NOMO-1 (cell line): ENCODE data around the gene SPEM1.

ENCODE experiments used
- DNase-seq, 2 experiments: peaks; one replicate each; lab custom pipeline; 2025; ENCODE audit not compliant: unreplicated experiment in 2 of 2; lab: John Stamatoyannopoulos, UW

Gene SPEM1

GRCh38 chr17:7396147-7396546, 24.0 kb upstream of the SPEM1 start:
- no peak for DNase-seq

- DNase-seq, result no peak
These were observed 21.5 kb upstream of the SPEM1 start for GRCh38 chr17:7398612-7399011.

GRCh38 chr17:7403043-7403726, 16.9 kb upstream of the SPEM1 start:
- DNase-seq, result no peak

DNA sequence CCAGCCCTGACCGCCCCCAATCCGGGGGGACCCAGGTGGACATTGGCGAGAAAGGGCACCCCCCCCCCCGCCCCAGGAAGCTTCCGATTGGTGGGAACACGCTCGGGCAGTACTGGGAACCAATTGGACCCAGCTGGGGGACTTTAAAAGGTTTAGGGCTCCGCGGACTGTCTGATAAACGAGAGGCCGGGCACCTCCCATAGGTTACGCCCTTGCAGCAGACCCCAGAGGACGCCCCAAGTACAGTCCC, 16.5 kb upstream of the SPEM1 start:
- peak in 1 of 2 experiments; percentile 74 for DNase-seq

GRCh38 chr17:7403977-7404736, 16.0 kb upstream of the SPEM1 start, which contains the start of gene TMEM256:
TSS of gene TMEM256 (minus strand) at chr17:7404097. CDS start at chr17:7404084, 13 bp downstream.
- peak; percentile 98 to 99 for DNase-seq

DNA sequence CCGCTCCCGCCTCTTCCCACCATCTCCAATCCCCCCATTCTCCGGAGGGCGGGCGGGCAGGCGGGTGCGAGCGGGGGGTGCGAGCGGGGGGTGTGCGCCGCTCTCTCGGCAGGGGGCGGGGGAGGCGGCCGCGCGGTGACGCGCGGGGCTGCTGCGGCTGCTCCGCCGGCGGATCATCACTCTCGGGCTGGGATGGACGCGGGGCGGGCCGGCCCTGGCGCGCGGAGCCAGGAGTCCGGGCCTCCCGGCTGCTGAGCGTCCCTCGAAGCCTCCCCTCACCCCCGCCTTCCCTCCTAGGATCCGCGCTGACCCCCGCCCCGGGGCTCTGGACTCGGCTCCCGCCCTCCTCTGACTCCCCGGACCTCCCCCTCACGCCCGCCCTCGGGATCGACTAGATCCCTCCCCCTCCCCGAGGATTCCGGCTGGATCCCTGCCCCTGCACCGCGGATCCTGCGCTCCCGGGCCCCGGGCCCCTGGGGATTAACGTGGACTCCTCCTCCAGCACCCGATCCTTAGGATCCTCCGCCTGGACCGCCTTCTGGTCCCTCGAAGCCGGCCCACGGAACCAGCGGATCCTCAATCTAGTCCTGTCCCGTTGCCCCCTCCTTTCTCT, 15.3 kb upstream of the SPEM1 start:
- peak in 1 of 2 experiments; percentile 49 for DNase-seq

DNA sequence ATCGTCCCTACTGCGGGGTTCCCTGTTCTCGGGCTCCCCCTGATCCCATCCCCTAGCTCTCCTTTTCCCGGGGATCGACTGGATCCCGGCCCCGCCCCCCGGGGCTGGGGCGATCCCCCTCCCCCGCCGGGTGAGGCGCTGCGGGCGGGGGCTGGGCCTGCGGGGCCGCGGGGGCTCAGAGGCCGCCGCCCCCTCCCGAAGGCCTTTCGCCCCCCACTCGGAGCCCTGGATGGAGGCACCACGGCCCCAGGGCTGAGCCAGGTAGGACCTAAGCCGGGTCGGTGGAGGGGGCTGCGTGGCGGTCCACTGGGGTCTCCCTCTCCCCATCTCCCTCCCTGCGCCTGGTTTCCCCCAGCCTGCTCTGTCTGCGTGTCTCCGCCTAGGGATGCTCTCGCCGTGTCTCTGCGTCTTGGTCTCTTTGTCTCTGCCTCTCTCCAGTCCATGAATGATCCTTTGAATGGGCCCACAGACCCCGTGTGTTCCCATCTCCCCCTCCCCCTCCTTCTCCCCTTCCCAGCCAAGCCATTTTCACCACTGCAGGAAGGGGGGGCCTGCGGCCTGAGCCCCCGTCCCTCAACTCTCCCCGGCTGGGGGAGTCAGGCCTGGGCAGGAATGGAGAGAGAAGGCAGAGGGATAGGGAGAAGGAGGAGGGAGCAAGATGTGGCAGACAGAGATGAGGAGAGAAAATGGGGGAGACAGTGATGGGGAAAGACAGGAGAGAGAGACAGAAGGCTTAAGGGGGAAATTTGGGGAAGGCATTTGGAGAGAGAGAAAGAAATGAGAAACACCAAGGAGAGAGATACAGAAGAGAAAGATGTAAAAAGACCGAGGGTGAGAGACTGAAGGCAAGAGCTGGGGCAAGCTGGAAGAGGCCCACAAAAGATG, 14.5 kb upstream of the SPEM1 start:
- no peak for DNase-seq

GRCh38 chr17:7406235-7406825, 13.8 kb upstream of the SPEM1 start:
- no peak for DNase-seq

DNA sequence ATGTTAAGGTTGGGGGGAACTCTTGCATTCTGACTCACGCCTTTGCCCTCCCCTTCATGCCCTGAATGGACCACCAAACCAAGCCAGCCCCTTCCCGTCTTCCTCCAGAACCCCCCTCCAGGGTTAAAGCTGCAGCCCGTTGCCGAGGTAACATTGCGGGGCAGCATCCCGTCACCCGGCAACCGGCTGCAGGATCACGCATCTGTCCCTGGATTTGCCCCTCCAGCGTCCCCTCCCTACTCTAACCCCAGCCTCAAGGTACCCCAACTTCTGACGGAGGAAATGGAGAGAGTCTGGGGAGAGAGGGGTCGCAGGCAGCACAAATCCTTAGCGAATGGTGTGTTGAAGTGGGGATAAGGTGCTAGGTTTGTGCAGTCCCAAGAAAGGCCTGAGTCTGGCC, 13.0 kb upstream of the SPEM1 start:
- no peak for DNase-seq

DNA sequence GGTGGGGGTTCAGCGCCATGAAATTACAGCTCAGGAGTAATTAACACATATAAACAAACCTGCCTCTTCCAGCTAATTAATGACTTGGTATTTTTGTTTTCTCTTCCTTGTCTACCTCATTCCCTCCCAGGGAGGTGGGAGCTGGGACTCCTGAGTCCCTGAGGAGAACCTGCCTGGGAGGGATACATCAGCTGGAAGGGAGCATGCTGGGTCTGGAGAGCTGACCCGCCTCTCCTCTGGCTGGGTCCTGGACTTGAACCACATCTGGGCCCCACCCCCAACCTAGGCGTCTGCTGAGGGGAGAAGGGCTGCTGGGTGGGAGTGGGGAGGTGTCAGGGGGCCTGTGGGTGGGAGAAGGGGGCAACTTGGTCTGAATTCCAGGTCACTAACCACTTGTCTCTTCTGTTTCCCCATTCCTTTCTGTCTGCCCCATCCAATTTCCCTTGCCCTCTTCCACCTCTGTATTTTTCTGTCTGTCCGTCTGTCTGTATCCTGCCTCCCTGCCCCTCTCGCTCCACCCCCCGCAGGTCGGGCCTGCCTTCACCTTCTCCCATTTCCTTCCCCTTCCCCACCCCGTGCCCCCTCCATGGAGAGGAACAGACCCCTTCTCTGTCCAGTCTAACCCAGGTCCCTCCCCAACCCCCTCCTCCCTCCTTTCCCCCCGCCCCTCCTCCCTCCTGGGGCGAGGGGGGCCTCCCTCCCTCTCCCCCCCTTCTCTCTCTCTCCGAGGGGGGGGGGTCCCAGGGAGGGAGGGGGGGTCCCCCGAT, 12.5 kb upstream of the SPEM1 start, which contains the start of gene NLGN2:
Gene NLGN2, plus strand, starts transcription at position 361 of the 767 bp plus-strand sequence. CDS start 411 bp downstream, outside the sequence.
- DNase-seq, result no peak

GRCh38 chr17:7408252-7408727, 11.8 kb upstream of the SPEM1 start:
- DNase-seq, result no peak

GRCh38 chr17:7408863-7409262, 11.3 kb upstream of the SPEM1 start:
- no peak for DNase-seq

GRCh38 chr17:7409716-7410115, 10.4 kb upstream of the SPEM1 start:
- no peak for DNase-seq

- DNase-seq, result no peak
These were observed 9.3 kb upstream of the SPEM1 start for GRCh38 chr17:7410634-7411426.

DNA sequence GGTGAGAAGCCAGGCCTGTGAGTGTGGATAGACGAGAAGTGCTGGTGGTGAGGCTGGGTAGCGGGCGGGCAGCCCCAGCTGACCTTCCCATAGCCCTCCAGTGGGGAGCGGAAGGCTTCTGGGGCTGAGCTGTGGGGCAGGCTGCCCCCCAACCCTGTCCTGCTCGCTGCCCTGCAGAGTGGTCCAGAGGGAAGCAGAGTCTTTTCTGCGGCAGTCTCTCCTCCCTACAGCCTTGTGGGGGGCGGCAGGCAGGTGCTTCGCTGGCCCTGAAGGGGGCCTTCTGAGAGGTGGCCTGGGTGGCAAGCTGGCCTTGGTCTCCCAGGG, 8.7 kb upstream of the SPEM1 start:
- no peak for DNase-seq

- no peak for DNase-seq
These were observed 6.7 kb upstream of the SPEM1 start for GRCh38 chr17:7413346-7413985.

- DNase-seq, result no peak
These were observed 5.3 kb upstream of the SPEM1 start for GRCh38 chr17:7414837-7415236.

GRCh38 chr17:7415784-7416183, 4.3 kb upstream of the SPEM1 start:
- no peak for DNase-seq

DNA sequence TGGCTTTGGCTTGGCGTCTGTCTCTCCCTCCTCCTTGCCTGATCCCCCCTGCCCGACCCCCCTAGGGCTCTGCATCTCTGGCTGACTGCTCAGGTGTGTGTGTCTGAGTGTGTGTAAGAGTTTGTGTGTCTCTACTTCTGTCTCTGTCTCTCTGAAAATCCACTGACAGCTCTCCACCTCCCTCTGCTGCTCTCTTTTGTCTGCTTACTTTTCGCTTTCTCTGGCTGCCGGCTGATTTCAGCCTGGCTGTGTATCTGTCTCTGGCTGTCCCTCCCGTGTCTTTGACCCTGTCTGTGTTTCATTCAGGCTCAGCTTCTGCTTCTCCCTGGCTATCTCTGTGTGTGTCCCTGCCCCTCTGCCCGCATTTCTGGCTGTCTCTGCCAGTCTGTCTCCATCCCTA, 3.8 kb upstream of the SPEM1 start:
- no peak for DNase-seq
